GM19467 (cell line): ENCODE results near the gene HADHB.
"Not testable (repeated sequence)": the region's sequence is repeated elsewhere in the genome, so short reads cannot be mapped to it uniquely, and the experiment has no call there.

Source experiments
- ATAC-seq: cut with Tn5 transposase; IDR thresholded peaks from one replicate; pipeline ENCODE4 v1.9.1; 2021; ENCODE audit warnings: mild to moderate bottlenecking, moderate library complexity; ENCODE audit not compliant: unreplicated experiment

The HADHB gene

GRCh38 chr2:26243470-26244308 lies 1.1 kb upstream of the HADHB start:
- no peak for ATAC-seq

- ATAC-seq, result peak; percentile 3
These were observed 543 bp downstream of the HADHB start for GRCh38 chr2:26245231-26245732.

DNA sequence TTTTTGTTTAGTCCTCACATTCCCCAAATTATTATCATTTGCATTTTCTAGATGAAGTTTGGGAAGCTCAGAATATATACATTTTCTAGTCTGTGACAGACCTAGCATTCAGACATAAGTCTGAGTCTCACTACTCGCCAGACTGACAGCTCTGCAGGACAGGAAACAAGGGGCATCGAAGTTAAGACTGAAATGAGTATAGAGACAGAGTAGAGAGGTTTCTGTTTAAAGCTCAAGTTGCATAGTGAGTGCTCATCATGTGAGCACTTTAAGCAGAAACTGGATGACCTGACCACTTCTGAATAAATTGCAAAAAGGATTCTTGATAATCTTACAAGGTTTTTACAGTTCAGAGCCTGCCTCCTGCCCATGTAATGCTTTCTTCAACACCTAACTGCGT lies 1.1 kb downstream of the HADHB start:
- peak; percentile 44 for ATAC-seq

- no peak for ATAC-seq
These were observed 2.1 kb downstream of the HADHB start for GRCh38 chr2:26246818-26247217.

DNA sequence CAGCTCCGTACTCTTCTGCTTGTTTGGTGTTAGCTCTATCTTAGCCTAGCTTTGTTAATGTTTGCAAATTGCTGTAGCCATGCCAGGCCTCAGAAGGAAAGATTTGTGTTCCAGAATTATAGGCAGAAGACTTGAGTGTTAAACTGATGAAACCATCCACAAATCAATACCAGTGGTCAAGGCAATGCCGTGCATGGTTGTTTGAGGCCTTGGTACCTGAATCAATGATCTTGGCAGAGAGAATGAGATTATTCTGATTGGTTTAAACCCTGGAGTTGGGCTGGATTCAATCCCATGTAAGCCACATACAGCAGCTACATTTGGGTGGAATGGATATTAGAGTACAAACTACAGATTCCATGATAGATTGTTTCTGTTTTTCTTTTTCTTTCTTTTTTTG lies 4.9 kb downstream of the HADHB start:
- no peak for ATAC-seq

DNA sequence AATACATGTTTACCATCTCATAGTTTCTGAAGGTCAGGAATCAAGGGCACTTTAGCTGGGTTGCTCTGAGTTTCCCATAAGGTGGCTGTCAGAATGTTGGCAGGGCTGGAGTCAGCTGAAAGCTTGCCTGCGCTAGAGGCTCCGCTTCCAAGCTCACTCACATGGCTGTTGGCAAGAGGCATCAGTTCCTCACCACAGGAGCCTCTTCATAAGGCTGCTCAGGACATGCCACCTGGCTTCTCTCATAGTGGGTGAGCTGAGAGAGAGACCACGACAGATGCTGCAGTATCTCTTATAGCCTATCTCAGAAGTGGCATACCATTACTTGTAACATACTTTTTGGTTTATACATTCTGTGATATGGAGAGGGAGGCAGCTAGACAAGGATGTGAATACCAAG lies 7.2 kb downstream of the HADHB start:
- no peak for ATAC-seq

- no peak for ATAC-seq
These were observed 11.1 kb downstream of the HADHB start for GRCh38 chr2:26255759-26256384.

- not testable (repeated sequence) for ATAC-seq
These were observed 14.1 kb downstream of the HADHB start for GRCh38 chr2:26258836-26259235.

GRCh38 chr2:26268213-26268612 lies 23.5 kb downstream of the HADHB start:
- no peak for ATAC-seq

GRCh38 chr2:26268670-26269385 lies 24.1 kb downstream of the HADHB start:
- ATAC-seq, result not testable (repeated sequence)

DNA sequence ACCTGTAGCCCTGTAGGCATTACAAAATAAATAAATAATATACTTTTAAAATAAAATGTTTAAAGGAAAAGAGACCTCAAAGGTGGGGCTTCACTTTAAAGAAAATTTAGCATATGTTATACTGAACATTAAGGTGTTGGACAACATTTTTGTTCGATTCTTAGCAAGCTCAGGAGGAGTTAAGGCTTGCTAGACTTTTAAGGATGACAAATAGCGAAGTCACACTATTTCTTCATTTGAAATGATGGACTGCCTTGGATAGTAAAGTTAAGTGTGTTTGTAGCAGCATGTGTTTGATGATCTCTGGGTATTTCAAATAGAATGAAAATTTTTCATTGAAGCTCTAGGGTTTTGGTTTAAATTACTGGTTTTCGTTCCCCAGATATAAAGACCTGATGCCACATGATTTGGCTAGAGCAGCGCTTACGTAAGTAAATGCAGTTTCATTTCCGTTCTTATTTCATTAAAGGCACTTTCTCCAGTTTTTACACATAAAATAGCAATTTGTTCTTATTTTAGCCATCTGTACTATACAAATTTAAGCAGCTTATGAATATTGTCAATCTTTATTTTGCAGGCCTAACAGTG lies 24.9 kb downstream of the HADHB start:
- no peak for ATAC-seq

GRCh38 chr2:26270373-26270772 lies 25.6 kb downstream of the HADHB start:
- ATAC-seq, result no peak

DNA sequence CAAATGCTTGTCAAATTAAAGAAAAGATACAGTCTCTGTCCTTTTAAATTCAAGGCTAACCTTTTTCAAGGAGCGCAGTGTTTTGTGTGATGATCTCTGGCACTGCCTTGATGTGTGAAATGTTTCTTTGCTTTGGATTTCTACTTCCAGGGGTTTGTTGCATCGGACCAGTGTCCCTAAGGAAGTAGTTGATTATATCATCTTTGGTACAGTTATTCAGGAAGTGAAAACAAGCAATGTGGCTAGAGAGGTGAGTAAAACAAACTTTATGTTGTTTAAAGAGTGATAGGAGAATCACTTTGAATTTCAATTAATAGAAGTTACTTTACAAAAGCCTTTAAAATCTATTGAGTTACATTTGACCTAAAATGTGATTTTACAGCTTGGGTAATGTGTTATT lies 28.8 kb downstream of the HADHB start:
- no peak for ATAC-seq

- ATAC-seq, result no peak
These were observed 29.4 kb downstream of the HADHB start for GRCh38 chr2:26274058-26274613.

- no peak for ATAC-seq
These were observed 31.9 kb downstream of the HADHB start for GRCh38 chr2:26276484-26277227.

DNA sequence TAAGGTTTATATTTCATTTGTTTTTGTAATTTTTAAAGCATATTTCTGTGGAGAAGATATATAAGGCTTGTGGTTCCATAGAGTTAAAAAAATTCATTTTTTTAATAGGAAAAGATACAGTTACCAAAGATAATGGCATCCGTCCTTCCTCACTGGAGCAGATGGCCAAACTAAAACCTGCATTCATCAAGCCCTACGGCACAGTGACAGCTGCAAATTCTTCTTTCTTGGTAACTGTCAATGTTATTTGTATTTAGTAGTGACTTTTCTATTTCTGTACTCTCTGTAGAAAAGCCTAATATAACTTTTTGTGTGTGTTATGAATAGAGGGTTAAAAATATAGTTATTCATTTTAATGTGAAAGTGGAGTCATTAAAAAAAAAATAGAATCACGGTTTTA lies 35.1 kb downstream of the HADHB start:
- no peak for ATAC-seq

DNA sequence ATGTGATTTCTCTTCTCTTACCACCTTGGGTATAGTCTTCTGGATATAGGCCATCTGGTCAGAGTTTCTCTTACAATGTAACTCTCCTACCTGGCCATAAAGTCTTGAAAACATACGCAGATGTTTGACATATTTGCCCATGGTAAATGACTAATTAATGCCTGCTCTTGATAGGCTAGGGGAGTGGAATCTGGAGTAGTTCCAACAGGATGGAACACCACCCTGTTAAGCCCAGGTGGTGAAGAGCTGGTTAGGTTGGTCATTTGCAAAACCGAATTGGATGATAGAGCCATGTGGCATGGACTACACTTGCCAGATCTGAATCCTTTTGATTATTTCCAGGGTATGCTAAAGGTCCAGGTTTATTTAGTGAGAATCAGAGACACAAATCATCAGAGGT lies 36.5 kb downstream of the HADHB start:
- no peak for ATAC-seq

- ATAC-seq, result no peak
These were observed 38.9 kb downstream of the HADHB start for GRCh38 chr2:26283606-26284005.

DNA sequence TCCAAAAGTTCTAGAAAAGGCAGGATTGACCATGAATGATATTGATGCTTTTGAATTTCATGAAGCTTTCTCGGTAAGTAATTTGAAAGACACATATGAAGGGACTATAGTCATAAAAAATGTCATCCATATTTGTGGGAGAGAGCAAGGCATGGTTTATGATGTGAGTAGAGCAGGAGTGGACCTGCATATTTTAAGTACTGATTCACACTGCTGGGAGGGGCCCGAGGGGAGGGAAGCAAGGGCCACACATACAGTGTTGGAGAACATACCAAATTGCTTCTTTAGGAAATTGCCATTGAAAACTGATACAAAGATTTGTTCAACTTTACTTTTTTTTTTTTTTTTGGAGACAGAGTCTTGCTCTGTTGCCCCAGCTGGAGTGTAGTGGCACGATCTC lies 39.4 kb downstream of the HADHB start:
- no peak for ATAC-seq

- ATAC-seq, result no peak
These were observed 41.2 kb downstream of the HADHB start for GRCh38 chr2:26285931-26286330.
